ENCODE data around the gene GCAT. TPM values are rescaled to one million over a fixed set of nuclear protein-coding genes. Genes with fewer than 3 reads are reported as not detected.

Gene GCAT
- total and polyA plus RNA-seq, 9 of the 15 experiments (the other 6 are each of a cell fraction or from before 2014, with no cell fraction given): 1.9 to 69.9 (median 26.4) TPM

DNA sequence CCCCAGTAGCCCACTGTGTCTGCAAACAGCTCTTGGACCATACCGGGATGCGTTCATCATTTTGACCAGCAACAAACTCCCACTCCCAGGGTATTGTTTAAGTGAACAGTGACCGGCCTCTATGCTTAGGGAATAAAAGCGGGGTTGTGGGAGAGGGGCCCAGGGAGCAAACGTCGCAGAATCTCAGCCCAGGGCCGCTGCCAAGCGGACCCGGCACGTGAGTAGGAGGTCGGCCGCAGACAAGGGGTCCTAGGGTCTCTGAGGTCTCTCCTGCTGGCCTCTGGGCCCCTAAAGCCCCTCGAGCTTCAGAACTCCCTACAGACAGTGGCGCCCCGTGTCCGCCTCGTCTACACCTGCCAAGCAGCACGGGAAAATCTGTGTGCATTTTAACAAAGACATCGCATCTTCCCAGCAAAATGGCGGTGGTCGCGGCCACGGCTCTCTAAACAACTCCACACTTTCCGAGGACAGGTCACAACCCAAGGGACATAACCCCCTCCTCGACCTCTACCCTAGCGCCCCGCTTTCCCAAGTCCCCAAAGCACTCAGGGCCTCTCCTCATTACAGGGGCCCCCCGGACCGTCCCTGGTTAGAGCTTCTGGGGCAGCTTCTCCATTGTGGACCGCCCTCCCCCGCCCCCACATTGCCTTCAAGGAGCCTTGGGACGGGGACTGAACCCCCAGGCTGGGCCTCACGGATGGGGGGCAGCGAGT, 3.9 kb upstream of the GCAT start (continued):
- no peak for TF ChIP-seq ZNF707 (CRISPR knock-in tag; conservative IDR thresholded peaks at IDR 0.05)
- TF ChIP-seq, protein P1, sequence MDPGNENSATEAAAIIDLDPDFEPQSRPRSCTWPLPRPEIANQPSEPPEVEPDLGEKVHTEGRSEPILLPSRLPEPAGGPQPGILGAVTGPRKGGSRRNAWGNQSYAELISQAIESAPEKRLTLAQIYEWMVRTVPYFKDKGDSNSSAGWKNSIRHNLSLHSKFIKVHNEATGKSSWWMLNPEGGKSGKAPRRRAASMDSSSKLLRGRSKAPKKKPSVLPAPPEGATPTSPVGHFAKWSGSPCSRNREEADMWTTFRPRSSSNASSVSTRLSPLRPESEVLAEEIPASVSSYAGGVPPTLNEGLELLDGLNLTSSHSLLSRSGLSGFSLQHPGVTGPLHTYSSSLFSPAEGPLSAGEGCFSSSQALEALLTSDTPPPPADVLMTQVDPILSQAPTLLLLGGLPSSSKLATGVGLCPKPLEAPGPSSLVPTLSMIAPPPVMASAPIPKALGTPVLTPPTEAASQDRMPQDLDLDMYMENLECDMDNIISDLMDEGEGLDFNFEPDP (CRISPR knock-in tag; IDR thresholded peaks at IDR 0.05): no peak
- TF ChIP-seq, protein P2, sequence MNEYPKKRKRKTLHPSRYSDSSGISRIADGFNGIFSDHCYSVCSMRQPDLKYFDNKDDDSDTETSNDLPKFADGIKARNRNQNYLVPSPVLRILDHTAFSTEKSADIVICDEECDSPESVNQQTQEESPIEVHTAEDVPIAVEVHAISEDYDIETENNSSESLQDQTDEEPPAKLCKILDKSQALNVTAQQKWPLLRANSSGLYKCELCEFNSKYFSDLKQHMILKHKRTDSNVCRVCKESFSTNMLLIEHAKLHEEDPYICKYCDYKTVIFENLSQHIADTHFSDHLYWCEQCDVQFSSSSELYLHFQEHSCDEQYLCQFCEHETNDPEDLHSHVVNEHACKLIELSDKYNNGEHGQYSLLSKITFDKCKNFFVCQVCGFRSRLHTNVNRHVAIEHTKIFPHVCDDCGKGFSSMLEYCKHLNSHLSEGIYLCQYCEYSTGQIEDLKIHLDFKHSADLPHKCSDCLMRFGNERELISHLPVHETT (CRISPR knock-in tag; conservative IDR thresholded peaks at IDR 0.05 in 1 of 2, IDR thresholded peaks at IDR 0.05 in 1 of 2): no peak
- no peak for TF ChIP-seq ZNF212 (CRISPR knock-in tag; IDR thresholded peaks at IDR 0.05)
- no peak for TF ChIP-seq NCOA1 (IDR thresholded peaks at IDR 0.05; ENCODE audit: low read depth)
- TF ChIP-seq GTF2E2 (tag; IDR thresholded peaks at IDR 0.05): no peak
- peak; percentile 5 for TF ChIP-seq SMAD1 (IDR thresholded peaks at IDR 0.05; ENCODE audit: low read depth, low read length, partially characterized antibody)
- TF ChIP-seq, protein P3, sequence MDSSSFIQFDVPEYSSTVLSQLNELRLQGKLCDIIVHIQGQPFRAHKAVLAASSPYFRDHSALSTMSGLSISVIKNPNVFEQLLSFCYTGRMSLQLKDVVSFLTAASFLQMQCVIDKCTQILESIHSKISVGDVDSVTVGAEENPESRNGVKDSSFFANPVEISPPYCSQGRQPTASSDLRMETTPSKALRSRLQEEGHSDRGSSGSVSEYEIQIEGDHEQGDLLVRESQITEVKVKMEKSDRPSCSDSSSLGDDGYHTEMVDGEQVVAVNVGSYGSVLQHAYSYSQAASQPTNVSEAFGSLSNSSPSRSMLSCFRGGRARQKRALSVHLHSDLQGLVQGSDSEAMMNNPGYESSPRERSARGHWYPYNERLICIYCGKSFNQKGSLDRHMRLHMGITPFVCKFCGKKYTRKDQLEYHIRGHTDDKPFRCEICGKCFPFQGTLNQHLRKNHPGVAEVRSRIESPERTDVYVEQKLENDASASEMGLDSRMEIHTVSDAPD (CRISPR knock-in tag; IDR thresholded peaks at IDR 0.05): no peak
- TF ChIP-seq XRCC4 (IDR thresholded peaks at IDR 0.05; ENCODE audit: extremely low read depth, insufficient read depth, insufficient read length): no peak
- no peak for TF ChIP-seq NR2C1 (IDR thresholded peaks at IDR 0.05)
- TF ChIP-seq NR2C1 (tag; IDR thresholded peaks at IDR 0.05): peak; percentile 54; the same call in 1 of the 2 replicates
- TF ChIP-seq, protein P4, sequence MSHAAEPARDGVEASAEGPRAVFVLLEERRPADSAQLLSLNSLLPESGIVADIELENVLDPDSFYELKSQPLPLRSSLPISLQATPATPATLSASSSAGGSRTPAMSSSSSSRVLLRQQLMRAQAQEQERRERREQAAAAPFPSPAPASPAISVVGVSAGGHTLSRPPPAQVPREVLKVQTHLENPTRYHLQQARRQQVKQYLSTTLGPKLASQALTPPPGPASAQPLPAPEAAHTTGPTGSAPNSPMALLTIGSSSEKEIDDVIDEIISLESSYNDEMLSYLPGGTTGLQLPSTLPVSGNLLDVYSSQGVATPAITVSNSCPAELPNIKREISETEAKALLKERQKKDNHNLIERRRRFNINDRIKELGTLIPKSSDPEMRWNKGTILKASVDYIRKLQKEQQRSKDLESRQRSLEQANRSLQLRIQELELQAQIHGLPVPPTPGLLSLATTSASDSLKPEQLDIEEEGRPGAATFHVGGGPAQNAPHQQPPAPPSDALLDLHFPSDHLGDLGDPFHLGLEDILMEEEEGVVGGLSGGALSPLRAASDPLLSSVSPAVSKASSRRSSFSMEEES (CRISPR knock-in tag; IDR thresholded peaks at IDR 0.05): no peak
- TF ChIP-seq, protein P5, sequence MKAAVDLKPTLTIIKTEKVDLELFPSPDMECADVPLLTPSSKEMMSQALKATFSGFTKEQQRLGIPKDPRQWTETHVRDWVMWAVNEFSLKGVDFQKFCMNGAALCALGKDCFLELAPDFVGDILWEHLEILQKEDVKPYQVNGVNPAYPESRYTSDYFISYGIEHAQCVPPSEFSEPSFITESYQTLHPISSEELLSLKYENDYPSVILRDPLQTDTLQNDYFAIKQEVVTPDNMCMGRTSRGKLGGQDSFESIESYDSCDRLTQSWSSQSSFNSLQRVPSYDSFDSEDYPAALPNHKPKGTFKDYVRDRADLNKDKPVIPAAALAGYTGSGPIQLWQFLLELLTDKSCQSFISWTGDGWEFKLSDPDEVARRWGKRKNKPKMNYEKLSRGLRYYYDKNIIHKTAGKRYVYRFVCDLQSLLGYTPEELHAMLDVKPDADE (conservative IDR thresholded peaks at IDR 0.05; ENCODE audit: control insufficient read depth, low read depth, low read length): no peak
- no peak for TF ChIP-seq MCM5 (IDR thresholded peaks at IDR 0.05; ENCODE audit: low read depth)
- TF ChIP-seq BHLHE40 (IDR thresholded peaks at IDR 0.05; ENCODE audit: low read length): no peak; the same call in 1 of the 2 replicates
- TF ChIP-seq ZNF764 (CRISPR knock-in tag; IDR thresholded peaks at IDR 0.05; ENCODE audit: low read depth): no peak
- no peak for TF ChIP-seq ZNF253 (CRISPR knock-in tag; conservative IDR thresholded peaks at IDR 0.05)
- TF ChIP-seq TCF7L2 (IDR thresholded peaks at IDR 0.05; ENCODE audit: low read depth, low read length): no peak
- no peak for TF ChIP-seq TEAD2 (tag; IDR thresholded peaks at IDR 0.05)
- TF ChIP-seq STAT5B (CRISPR knock-in tag; IDR thresholded peaks at IDR 0.05): no peak
